ENCODE data around the gene VPS16.

The VPS16 gene

DNA sequence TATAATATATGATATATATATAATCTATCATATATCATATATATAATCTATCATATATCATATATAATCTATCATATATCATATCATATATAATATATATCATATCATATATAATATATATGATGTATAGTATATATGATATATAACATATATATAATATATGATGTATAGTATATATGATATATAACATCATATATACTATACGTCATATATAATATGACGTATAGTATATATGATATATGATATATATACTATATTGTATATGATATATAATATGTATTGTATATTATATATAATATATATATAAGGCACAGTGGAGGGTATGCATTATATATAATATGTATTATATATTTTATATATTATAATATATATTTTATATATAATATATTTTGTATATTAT, 69.4 kb downstream of the VPS16 start:
- no peak for DNase-seq

DNA sequence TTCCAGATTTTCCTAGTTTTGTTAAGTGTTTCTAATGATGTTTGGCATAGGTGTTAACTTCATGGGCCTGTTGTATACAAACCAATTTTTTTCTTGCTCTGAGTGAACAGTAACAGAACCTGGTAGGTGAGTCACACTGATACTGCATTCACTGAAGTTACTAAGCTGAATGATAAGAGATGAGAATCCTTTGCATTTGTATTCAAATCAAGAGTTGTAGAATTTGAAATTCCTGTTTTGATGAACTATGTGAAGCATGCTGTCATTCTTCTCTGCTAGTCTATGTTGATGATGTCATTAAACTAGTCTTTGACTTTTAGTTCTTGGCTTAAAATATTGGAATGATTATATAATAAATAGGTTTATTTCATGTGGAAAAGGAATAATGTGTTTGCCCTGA, 70.7 kb downstream of the VPS16 start:
- DNase-seq, result no peak

DNA sequence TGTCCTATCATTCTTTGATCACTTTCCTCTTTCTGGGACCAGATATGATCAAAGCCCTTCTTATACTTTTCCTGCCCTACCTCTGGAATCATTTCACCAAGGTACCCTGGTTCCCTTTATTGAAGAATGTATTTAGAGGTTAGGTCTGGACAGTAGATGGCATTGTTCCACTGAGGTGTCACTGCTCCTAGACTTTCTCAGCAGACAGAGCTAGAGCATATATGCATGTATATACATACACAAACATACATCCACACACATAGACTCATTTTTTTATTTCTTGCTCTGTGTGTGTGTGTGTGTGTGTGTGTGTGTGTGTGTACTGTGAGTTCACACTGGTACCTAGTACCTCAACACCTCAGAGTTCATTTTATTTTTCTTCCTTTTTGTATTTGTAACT, 73.6 kb downstream of the VPS16 start:
- no peak for DNase-seq
